Esophagus squamous epithelium (tissue), 5 donors: Measurements from ENCODE around the gene CNGA2. TPM values are rescaled to one million over a fixed set of nuclear protein-coding genes. Genes with fewer than 3 reads are reported as not detected.

Source experiments
- DNase-seq: peaks from one replicate; lab custom pipeline; 2025; lab: John Stamatoyannopoulos, UW
- H3K27ac ChIP-seq, 4 donors: fragments of 200-600 bp; sonication (generic); one replicate each; pipeline ENCODE4 v1.5.1; 2016 to 2019; ENCODE audit warnings: mild to moderate bottlenecking in 1 of 4
- H3K27me3 ChIP-seq, 4 donors: fragments of 200-600 bp; sonication (generic); 1 replicate in 3 of 4; 2 replicates in 1 of 4; pipeline versions ENCODE4 v1.5.1 to v1.6.0; 2017 to 2021; ENCODE audit warnings: antibody characterized with exemption in 1 of 4
- H3K36me3 ChIP-seq, 3 donors: fragments of 200-600 bp; sonication (generic); one replicate each; pipeline ENCODE4 v1.5.1; 2016 to 2019
- H3K4me1 ChIP-seq, 3 donors: fragments of 200-600 bp; sonication (generic); one replicate each; pipeline ENCODE4 v1.5.1; 2017 to 2019
- H3K4me3 ChIP-seq, 4 donors: fragments of 200-600 bp; sonication (generic); 1 replicate in 3 of 4; 2 replicates in 1 of 4; pipeline ENCODE4 v1.5.1; 2016 to 2019; ENCODE audit warnings: mild to moderate bottlenecking in 2 of 4, moderate library complexity in 1 of 4
- H3K9me3 ChIP-seq, 3 donors: fragments of 200-600 bp; sonication (generic); one replicate each; pipeline ENCODE4 v1.5.1; 2016 to 2019
- CTCF ChIP-seq, 6 experiments: fragments of 450-650 bp in 4 of 6; fragments of 200-600 bp in 2 of 6; sonication (generic) in 2 of 6; IDR thresholded peaks; one replicate each; pipeline ENCODE4 v1.5.1; 2016 to 2019; ENCODE audit warnings: antibody characterized with exemption in 6 of 6, mild to moderate bottlenecking in 4 of 6, moderate library complexity in 4 of 6
- POLR2A ChIP-seq, 4 donors: fragments of 450-650 bp; IDR thresholded peaks; one replicate each; pipeline ENCODE4 v1.6.1; 2017; ENCODE audit warnings: antibody characterized with exemption in 4 of 4, mild to moderate bottlenecking in 4 of 4, moderate library complexity in 3 of 4
- WGBS, 2 donors: methylation state at CpG; one replicate each; pipeline ENCODE4 v1.1.5; 2018; 5-methylcytosine and 5-hydroxymethylcytosine counted together
- intact Hi-C: fragments of 100-400 bp; cut with DNase I; formaldehyde crosslinking; loops from one replicate; pipeline ENCODE4 v1.15.0; 2022
- total RNA-seq, 4 donors: library from RNA; depleted of rRNA; stranded (reverse); fragments of >200 nt; gene quantifications; one replicate each; pipeline ENCODE4 v1.1.0, GENCODE V29; 2016
- donor health status: DM: yes; HTN: yes; CAD: no.

CNGA2 gene
- total RNA-seq, 4 donors from 2014 or later = not detected

- Histone ChIP-seq H3K9me3 (no peaks in the 10 kb centered on the region), H3K4me3 (no peak overlapping the region), H3K27me3 (no peaks in the 10 kb centered on the region), H3K4me1 (no peaks in the 10 kb centered on the region), H3K36me3 (no peaks in the 10 kb centered on the region), H3K27ac (no peak overlapping the region)
- WGBS, 2 donors = no CpG with 5 or more reads among the region's 2 CpGs
- no peak for DNase-seq
- intact Hi-C loops = no loop called here
- TF ChIP-seq POLR2A (IDR thresholded peaks at IDR 0.05) = no peak
- TF ChIP-seq CTCF (IDR thresholded peaks at IDR 0.05) = no peak
Observed at GRCh38 chrX:151765026-151765425, 30.5 kb downstream of the CNGA2 start.

- Histone ChIP-seq H3K36me3 (no peaks in the 10 kb centered on the region), H3K4me1 (peaks cover 0 to 2% (median 0%) of the 10 kb centered on the region in 3 donors), H3K9me3 (no peaks in the 10 kb centered on the region), H3K27ac (no peak overlapping the region), H3K27me3 (no peaks in the 10 kb centered on the region), H3K4me3 (no peak overlapping the region)
- 84 to 100% methylated on average over 2 to 3 of the region's 3 CpGs for WGBS, 2 donors
- DNase-seq = no peak
- intact Hi-C loops = no loop called here
- no peak for TF ChIP-seq POLR2A (IDR thresholded peaks at IDR 0.05)
- TF ChIP-seq CTCF (IDR thresholded peaks at IDR 0.05) = no peak
Observed at GRCh38 chrX:151771726-151772125, 37.2 kb downstream of the CNGA2 start.

GRCh38 chrX:151773434-151773833, 38.9 kb downstream of the CNGA2 start:
- intact Hi-C loops = no loop called here
- no peak overlapping the region for H3K4me3 ChIP-seq
- H3K27ac ChIP-seq = no peak overlapping the region
- no peaks in the 10 kb centered on the region for H3K27me3 ChIP-seq
- 80 to 100% methylated on average over 2 to 3 of the region's 5 CpGs for WGBS, 2 donors
- H3K36me3 ChIP-seq = no peaks in the 10 kb centered on the region
- no peaks in the 10 kb centered on the region for H3K9me3 ChIP-seq
- peaks cover 0 to 4% (median 0%) of the 10 kb centered on the region in 3 donors for H3K4me1 ChIP-seq
- DNase-seq = no peak
- TF ChIP-seq CTCF (IDR thresholded peaks at IDR 0.05) (no peak), POLR2A (IDR thresholded peaks at IDR 0.05) (no peak)

- Histone ChIP-seq H3K27ac (no peak overlapping the region), H3K9me3 (no peaks in the 10 kb centered on the region), H3K27me3 (no peaks in the 10 kb centered on the region), H3K36me3 (no peaks in the 10 kb centered on the region), H3K4me3 (no peak overlapping the region), H3K4me1 (peaks cover 0 to 4% (median 0%) of the 10 kb centered on the region in 3 donors)
- no peak for TF ChIP-seq CTCF (IDR thresholded peaks at IDR 0.05)
- no peak for TF ChIP-seq POLR2A (IDR thresholded peaks at IDR 0.05)
- intact Hi-C loops = no loop called here
- WGBS, 2 donors = 58 to 65% methylated on average over 2 to 3 of the region's 3 CpGs
- DNase-seq = no peak
Observed at GRCh38 chrX:151774421-151774820, 39.9 kb downstream of the CNGA2 start.

GRCh38 chrX:151776181-151776731, 41.7 kb downstream of the CNGA2 start:
- no peak for TF ChIP-seq CTCF (IDR thresholded peaks at IDR 0.05)
- TF ChIP-seq POLR2A (IDR thresholded peaks at IDR 0.05) = no peak
- Histone ChIP-seq H3K36me3 (no peaks in the 10 kb centered on the region), H3K27me3 (no peaks in the 10 kb centered on the region), H3K4me1 (peaks cover 0 to 4% (median 0%) of the 10 kb centered on the region in 3 donors), H3K4me3 (no peak overlapping the region), H3K27ac (no peak overlapping the region), H3K9me3 (no peaks in the 10 kb centered on the region)
- DNase-seq = no peak
- WGBS, 2 donors = 48 to 80% methylated on average over 6 to 9 of the region's 13 CpGs
- intact Hi-C loops = no loop called here
